ENCODE measurements around the gene ST3GAL6.

Gene ST3GAL6

DNA sequence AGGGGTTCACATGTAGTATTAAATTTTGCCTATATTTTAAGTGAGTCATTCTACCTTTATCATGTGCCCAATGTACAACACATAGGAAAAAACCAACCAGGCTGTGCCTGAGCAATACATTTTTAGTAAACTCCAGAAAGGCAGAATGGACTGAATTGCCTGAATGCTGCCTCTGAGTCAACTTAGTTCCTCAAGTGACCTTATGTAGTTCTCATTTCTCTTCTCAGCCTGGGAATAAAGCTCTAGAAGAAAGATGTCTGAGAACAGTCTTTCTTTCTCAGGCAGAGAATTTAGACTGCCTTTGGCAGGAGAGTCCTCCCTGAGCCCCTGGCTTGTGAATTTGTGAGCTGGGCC, 13.0 kb downstream of the ST3GAL6 start:
- FAIRE-seq (no peak), DNase-seq (ENCODE audit: insufficient read length, low spot score) (no peak)
- no peak for TF ChIP-seq POLR2A (IDR thresholded peaks at IDR 0.05; ENCODE audit: low read depth, low read length)

DNA sequence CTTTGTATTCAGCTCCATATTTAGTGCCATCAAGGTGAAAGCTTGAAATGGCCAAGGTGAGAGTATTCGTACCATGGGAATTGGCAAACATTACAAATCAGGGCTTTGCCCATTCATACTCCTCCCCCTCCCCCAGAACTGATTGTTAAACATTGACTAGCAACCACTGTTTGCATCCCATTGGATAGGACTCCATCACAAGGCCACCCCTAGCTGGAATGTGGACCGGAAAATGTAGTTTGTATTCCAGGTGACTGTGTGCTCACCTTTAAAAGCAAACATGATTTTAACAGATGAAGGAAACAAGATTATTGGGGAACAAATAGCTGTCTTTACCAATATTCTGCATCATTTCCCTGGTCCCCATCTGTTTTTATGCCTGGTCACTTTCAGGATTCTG, 14.1 kb downstream of the ST3GAL6 start:
- DNase-seq (ENCODE audit: insufficient read length, low spot score), result no peak
- no peak for TF ChIP-seq POLR2A (IDR thresholded peaks at IDR 0.05; ENCODE audit: low read depth, low read length)
- no peak for FAIRE-seq

DNA sequence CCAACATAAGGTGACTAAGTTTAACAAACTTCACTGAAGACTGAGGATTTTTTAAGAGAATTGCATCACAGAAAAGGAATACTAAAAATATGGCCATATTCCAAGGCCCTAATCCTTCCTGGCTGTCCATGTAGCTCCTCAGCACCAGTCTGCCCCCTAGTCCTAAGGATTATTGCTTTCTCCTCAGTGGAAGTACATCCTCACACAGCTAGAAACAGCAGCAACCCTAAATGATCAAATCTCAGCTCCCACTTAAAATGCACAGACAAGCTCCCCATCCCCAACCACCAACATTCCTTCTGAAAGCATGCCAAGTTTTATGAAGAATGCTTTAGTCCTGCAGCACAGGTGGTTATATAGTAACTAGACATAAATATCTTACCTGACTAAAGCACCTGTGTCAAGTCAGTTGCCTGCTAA, 14.7 kb downstream of the ST3GAL6 start:
- no peak for FAIRE-seq
- DNase-seq (ENCODE audit: insufficient read length, low spot score), result no peak
- TF ChIP-seq POLR2A (IDR thresholded peaks at IDR 0.05; ENCODE audit: low read depth, low read length), result no peak

DNA sequence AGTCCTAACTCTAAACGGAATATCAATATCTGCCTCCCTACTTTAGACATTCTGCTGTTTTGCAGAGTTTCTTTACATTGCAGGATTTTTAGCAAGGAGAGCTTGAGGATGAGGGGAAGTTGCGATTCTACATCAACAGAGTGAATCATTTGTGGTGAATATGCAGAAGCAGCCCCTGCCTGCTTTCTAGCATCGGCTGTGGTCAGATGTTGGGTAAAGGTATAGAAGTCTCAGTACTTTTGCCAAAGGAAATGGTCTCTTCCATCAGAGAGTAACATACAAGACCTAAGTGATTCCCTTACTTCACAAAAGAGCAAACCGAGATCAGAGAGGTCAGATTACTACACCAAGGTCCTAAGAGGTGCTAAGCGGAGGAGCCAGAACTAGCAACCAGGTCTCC, 15.2 kb downstream of the ST3GAL6 start:
- FAIRE-seq (no peak), DNase-seq (ENCODE audit: insufficient read length, low spot score) (no peak)
- no peak for TF ChIP-seq POLR2A (IDR thresholded peaks at IDR 0.05; ENCODE audit: low read depth, low read length)

- FAIRE-seq, result peak; percentile 43
- no peak for TF ChIP-seq POLR2A (IDR thresholded peaks at IDR 0.05; ENCODE audit: low read depth, low read length)
Measured at GRCh38 chr3:98778852-98779413, 15.8 kb downstream of the ST3GAL6 start.

GRCh38 chr3:98779541-98780335, 16.6 kb downstream of the ST3GAL6 start:
- no peak for DNase-seq (ENCODE audit: insufficient read length, low spot score)
- no peak for TF ChIP-seq POLR2A (IDR thresholded peaks at IDR 0.05; ENCODE audit: low read depth, low read length)
- FAIRE-seq, result no peak

More at GRCh38 chr3:98778852-98779413, 15.8 kb downstream of the ST3GAL6 start:
- DNase-seq (ENCODE audit: insufficient read length, low spot score), result peak; percentile 8

DNA sequence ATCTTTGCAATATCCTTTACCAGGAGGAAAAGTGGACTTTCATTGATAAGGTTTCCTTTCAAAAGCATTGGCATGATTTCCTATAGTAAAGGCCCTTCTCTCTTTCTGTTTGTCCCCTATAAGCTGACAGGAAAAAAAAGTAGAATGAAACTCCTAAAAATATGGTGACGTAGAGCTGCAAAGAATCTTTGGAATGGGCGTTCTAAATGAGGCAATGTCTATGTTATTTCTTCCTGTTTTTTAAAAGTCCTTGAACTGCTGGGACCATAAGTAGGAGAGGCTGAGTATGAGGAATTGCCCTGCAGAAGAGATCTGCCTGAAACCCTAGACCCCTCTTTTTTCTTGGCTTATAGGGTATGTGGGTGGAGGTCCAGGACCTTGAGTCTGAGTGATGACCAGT, 17.2 kb downstream of the ST3GAL6 start:
- DNase-seq (ENCODE audit: insufficient read length, low spot score) (no peak), FAIRE-seq (no peak)
- no peak for TF ChIP-seq POLR2A (IDR thresholded peaks at IDR 0.05; ENCODE audit: low read depth, low read length)

GRCh38 chr3:98782824-98783500, 19.8 kb downstream of the ST3GAL6 start:
- no peak for FAIRE-seq
- DNase-seq (ENCODE audit: insufficient read length, low spot score), result no peak
- TF ChIP-seq POLR2A (IDR thresholded peaks at IDR 0.05; ENCODE audit: low read depth, low read length), result no peak

DNA sequence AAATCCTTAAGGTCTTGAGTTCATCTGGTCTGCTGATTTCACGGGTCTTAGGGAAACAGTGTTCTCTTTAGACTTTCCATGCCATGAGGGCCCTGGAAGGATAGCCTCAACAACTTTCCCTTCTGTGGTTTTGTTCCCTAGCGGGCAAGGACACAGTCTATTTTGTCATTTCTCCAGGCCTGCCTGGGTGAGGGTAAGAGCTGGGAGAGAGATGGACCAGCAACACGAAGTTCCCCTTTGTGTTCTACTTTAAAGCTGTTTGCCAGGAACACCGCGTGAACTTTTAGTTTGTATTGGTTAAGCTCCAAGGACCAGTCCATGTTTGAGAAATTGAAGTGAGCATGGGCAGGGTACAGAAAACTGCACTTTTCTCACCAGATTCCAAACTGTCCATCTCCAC, 20.9 kb downstream of the ST3GAL6 start:
- no peak for TF ChIP-seq POLR2A (IDR thresholded peaks at IDR 0.05; ENCODE audit: low read depth, low read length)
- DNase-seq (ENCODE audit: insufficient read length, low spot score), result no peak
- FAIRE-seq, result no peak

DNA sequence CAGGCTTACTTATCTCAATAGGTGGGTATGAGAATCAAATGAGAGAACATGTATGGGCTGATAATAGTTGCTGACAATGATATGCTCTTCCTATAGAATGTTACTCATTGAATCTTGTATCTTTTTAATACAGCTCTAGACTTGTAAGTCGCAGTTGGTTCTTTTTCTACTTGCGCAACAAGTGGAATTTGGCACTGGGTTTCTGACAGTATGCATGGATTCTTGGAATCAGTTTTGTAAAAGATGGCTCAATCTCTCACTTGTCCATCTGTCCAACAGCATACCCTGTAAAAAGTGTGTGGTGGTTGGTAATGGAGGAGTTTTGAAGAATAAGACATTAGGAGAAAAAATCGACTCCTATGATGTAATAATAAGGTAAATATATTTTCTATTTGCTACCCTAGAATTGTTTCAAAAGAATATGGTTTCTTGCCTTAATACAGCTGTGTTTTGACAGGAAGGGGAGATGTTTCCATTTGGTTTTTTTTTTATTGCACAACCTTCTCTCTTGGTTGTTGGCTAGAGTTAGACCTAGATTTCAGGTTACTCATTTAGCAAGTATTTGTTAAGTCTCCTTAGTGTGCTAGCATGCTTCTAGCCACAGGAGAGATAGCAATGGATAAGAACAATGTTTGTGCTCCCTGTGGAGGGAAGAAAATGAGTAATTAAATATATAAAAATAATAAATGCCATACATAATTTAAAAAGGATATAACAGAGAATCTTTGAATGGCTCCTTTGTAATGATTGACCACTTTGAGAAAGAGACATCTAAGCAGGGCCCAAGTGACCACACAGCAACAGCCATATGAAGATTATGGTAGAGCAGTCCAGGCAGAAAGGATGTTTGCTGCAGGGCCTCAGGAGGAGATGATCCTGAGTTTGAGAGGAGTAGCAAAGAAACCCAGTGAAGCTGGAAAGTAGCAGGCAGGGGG, 21.8 kb downstream of the ST3GAL6 start:
- DNase-seq (ENCODE audit: insufficient read length, low spot score) (peak; percentile 36), FAIRE-seq (no peak)
- no peak for TF ChIP-seq POLR2A (IDR thresholded peaks at IDR 0.05; ENCODE audit: low read depth, low read length)

GRCh38 chr3:98786364-98787006, 23.3 kb downstream of the ST3GAL6 start:
- no peak for FAIRE-seq
- DNase-seq (ENCODE audit: insufficient read length, low spot score), result no peak
- no peak for TF ChIP-seq POLR2A (IDR thresholded peaks at IDR 0.05; ENCODE audit: low read depth, low read length)

DNA sequence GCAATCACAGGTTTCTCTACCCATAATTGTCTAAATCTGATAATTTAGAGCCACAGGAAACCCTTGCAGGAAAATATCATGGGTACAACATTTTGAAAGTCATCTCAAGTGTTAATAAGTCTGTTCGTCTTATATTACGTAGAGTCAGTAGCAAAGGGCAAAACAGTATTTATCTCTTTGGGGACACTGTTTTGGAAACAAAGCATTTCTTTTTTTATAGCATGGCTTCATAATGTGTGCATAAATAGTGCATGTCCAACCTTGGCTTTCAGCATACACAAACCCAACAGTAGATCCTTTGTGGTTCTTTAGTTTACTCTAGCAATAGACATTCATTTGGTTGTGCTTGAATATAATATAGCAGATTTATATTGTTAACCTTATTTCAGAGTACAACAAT, 24.0 kb downstream of the ST3GAL6 start:
- no peak for DNase-seq (ENCODE audit: insufficient read length, low spot score)
- no peak for FAIRE-seq
- no peak for TF ChIP-seq POLR2A (IDR thresholded peaks at IDR 0.05; ENCODE audit: low read depth, low read length)

- DNase-seq (ENCODE audit: insufficient read length, low spot score), result no peak
- TF ChIP-seq POLR2A (IDR thresholded peaks at IDR 0.05; ENCODE audit: low read depth, low read length), result no peak
- FAIRE-seq, result no peak
Measured at GRCh38 chr3:98788651-98789050, 25.5 kb downstream of the ST3GAL6 start.

All from H54 (cell line).